IMR-90 (cell line): Measurements from ENCODE around the gene VDAC2. TPM values are rescaled to one million over a fixed set of nuclear protein-coding genes. Genes with fewer than 3 reads are reported as not detected.

Source experiments
- ATAC-seq: fragments of 200-7000 bp; cut with Tn5 transposase; 2 replicates; pipeline ENCODE4 v1.9.1; 2020; ENCODE audit warnings: low read depth, mild to moderate bottlenecking, moderate library complexity
- BruUV-seq: library from RNA; stranded (reverse); fragments of 400-500 nt; replicated peaks from 2 replicates; lab custom pipeline; 2021; lab: Mats Ljungman, UMichigan
- CTCF ChIA-PET: fragments of 300-600 bp; formaldehyde crosslinking; extraction: SDS; loops from one replicate; lab custom pipeline; 2021; ENCODE audit warnings: antibody characterized with exemption; lab: Yijun Ruan, JAX
- POLR2A ChIA-PET: fragments of 300-600 bp; sonication (Branson Sonifier 250); formaldehyde crosslinking; loops from one replicate; lab custom pipeline; 2022; ENCODE audit warnings: antibody characterized with exemption; ENCODE audit not compliant: unreplicated experiment; lab: Charles Lee
- DNase-seq: peaks from one replicate; pipeline ENCODE4 v3.0.0; 2013
- H2AFZ ChIP-seq: replicated peaks from 2 replicates; pipeline ENCODE3; 2013; ENCODE audit warnings: low read length, mild to moderate bottlenecking; ENCODE audit not compliant: poor library complexity
- H2AK5ac ChIP-seq: 2 replicates; pipeline ENCODE4 v1.6.1; 2013; ENCODE audit warnings: low read depth, low read length, inconsistent platforms
- H2AK9ac ChIP-seq: replicated peaks from 2 replicates; pipeline ENCODE3; 2013; ENCODE audit warnings: mild to moderate bottlenecking, low read depth, low read length, moderate library complexity; ENCODE audit not compliant: poor library complexity
- H2BK120ac ChIP-seq: 2 replicates; pipeline ENCODE4 v1.6.1; 2013; ENCODE audit warnings: low read depth, low read length, inconsistent platforms
- H2BK15ac ChIP-seq: 3 replicates; pipeline ENCODE4 v1.6.1; 2013; ENCODE audit warnings: low read depth, low read length, inconsistent platforms
- H2BK20ac ChIP-seq: 2 replicates; pipeline ENCODE4 v1.6.1; 2013; ENCODE audit warnings: low read depth, mild to moderate bottlenecking, inconsistent platforms, low read length, moderate library complexity
- H2BK5ac ChIP-seq: 2 replicates; pipeline ENCODE4 v1.6.1; 2013; ENCODE audit warnings: mild to moderate bottlenecking, low read depth, low read length, inconsistent platforms; ENCODE audit not compliant: poor library complexity, severe bottlenecking
- H3K14ac ChIP-seq: replicated peaks from 2 replicates; pipeline ENCODE4 v1.6.1; 2013; ENCODE audit warnings: low read depth, low read length, inconsistent platforms
- H3K18ac ChIP-seq: 2 replicates; pipeline ENCODE4 v1.6.1; 2013; ENCODE audit warnings: low read depth, low read length, control low read depth
- H3K23ac ChIP-seq: 2 replicates; pipeline ENCODE4 v1.6.1; 2013; ENCODE audit warnings: low read depth, low read length, inconsistent platforms
- H3K27ac ChIP-seq: 2 replicates; pipeline ENCODE4 v1.5.1; 2013; ENCODE audit warnings: mild to moderate bottlenecking, control low read depth, low read length; ENCODE audit not compliant: insufficient read depth
- H3K27me3 ChIP-seq: 2 replicates; pipeline ENCODE4 v1.6.1; 2013; ENCODE audit warnings: low read length; ENCODE audit not compliant: control insufficient read depth, insufficient read depth
- H3K36me3 ChIP-seq: 2 replicates; pipeline ENCODE4 v1.6.1; 2013; ENCODE audit warnings: low read length, mixed read lengths; ENCODE audit not compliant: control insufficient read depth, insufficient read depth
- H3K4ac ChIP-seq: 2 replicates; pipeline ENCODE4 v1.6.1; 2013; ENCODE audit warnings: low read depth, low read length, inconsistent platforms
- H3K4me1 ChIP-seq: 2 replicates; pipeline ENCODE4 v1.6.1; 2013; ENCODE audit warnings: low read length, mixed read lengths; ENCODE audit not compliant: control insufficient read depth, insufficient read depth
- H3K4me2 ChIP-seq: 2 replicates; pipeline ENCODE4 v1.6.1; 2013; ENCODE audit warnings: low read depth, mild to moderate bottlenecking, control low read depth, low read length, moderate library complexity
- H3K4me3 ChIP-seq: 2 replicates; pipeline ENCODE4 v1.5.1; 2013; ENCODE audit warnings: low read depth, mild to moderate bottlenecking, control low read depth, low read length, moderate library complexity; ENCODE audit not compliant: insufficient read depth
- H3K56ac ChIP-seq: 2 replicates; pipeline ENCODE4 v1.6.1; 2013; ENCODE audit warnings: low read length, inconsistent platforms; ENCODE audit not compliant: insufficient read depth; ENCODE audit errors: extremely low read depth
- H3K79me1 ChIP-seq, 2 experiments: 2 replicates each; pipeline ENCODE4 v1.6.1; 2013; ENCODE audit warnings: low read length in 2 of 2, inconsistent platforms in 1 of 2, low read depth in 1 of 2
- H3K9ac ChIP-seq: 2 replicates; pipeline ENCODE4 v1.6.1; 2013; ENCODE audit warnings: low read depth, low read length, control low read depth
- H3K9me1 ChIP-seq: 2 replicates; pipeline ENCODE4 v1.6.1; 2013; ENCODE audit warnings: low read length, inconsistent platforms; ENCODE audit not compliant: insufficient read depth
- H3K9me3 ChIP-seq: 2 replicates; pipeline ENCODE4 v1.6.1; 2013; ENCODE audit warnings: low read length; ENCODE audit not compliant: control insufficient read depth, insufficient read depth
- H4K20me1 ChIP-seq: 2 replicates; pipeline ENCODE4 v1.6.1; 2013; ENCODE audit warnings: low read length, inconsistent platforms; ENCODE audit not compliant: insufficient read depth
- H4K5ac ChIP-seq: 2 replicates; pipeline ENCODE4 v1.6.1; 2013; ENCODE audit warnings: mild to moderate bottlenecking, low read depth, low read length, control low read depth
- H4K8ac ChIP-seq, 2 experiments: 2 replicates each; pipeline ENCODE4 v1.6.1; 2013; ENCODE audit warnings: low read depth in 2 of 2, low read length in 2 of 2, control low read depth in 1 of 2, inconsistent platforms in 1 of 2
- H4K91ac ChIP-seq: 2 replicates; pipeline ENCODE4 v1.6.1; 2013; ENCODE audit warnings: low read depth, low read length, inconsistent platforms; ENCODE audit not compliant: insufficient read depth
- BHLHE40 ChIP-seq: fragments of 150-350 bp; IDR thresholded peaks from 2 replicates; pipeline ENCODE4 v1.6.1; 2016; ENCODE audit warnings: mild to moderate bottlenecking, low read depth, low read length
- ELK1 ChIP-seq: fragments of 150-350 bp; IDR thresholded peaks from 2 replicates; pipeline ENCODE4 v1.6.1; 2016; ENCODE audit warnings: low read depth, mild to moderate bottlenecking, low read length, moderate library complexity, borderline replicate concordance
- MAFK ChIP-seq: IDR thresholded peaks from 2 replicates; pipeline ENCODE4 v1.6.1; 2012; ENCODE audit warnings: low read depth, low read length, improper control_type of control experiment
- MAZ ChIP-seq: IDR thresholded peaks from 2 replicates; pipeline ENCODE4 v1.6.1; 2012; ENCODE audit warnings: low read depth, mild to moderate bottlenecking, low read length, improper control_type of control experiment, moderate library complexity, borderline replicate concordance
- MXI1 ChIP-seq: IDR thresholded peaks from 2 replicates; pipeline ENCODE4 v1.6.1; 2012; ENCODE audit warnings: low read depth, mild to moderate bottlenecking, low read length, moderate library complexity, borderline replicate concordance
- NFE2L2 ChIP-seq: fragments of 150-350 bp; IDR thresholded peaks from 2 replicates; pipeline ENCODE4 v1.6.1; 2016; ENCODE audit warnings: low read depth, mild to moderate bottlenecking, low read length
- POLR2A ChIP-seq: IDR thresholded peaks from 2 replicates; pipeline ENCODE4 v1.6.1; 2012; ENCODE audit warnings: mild to moderate bottlenecking, low read depth, low read length
- RAD21 ChIP-seq: IDR thresholded peaks from 2 replicates; pipeline ENCODE4 v1.6.1; 2012; ENCODE audit warnings: low read length, improper control_type of control experiment
- RCOR1 ChIP-seq: IDR thresholded peaks from 2 replicates; pipeline ENCODE4 v1.6.1; 2012; ENCODE audit warnings: mild to moderate bottlenecking, low read length, improper control_type of control experiment; ENCODE audit not compliant: insufficient replicate concordance
- RFX5 ChIP-seq: IDR thresholded peaks from 2 replicates; pipeline ENCODE4 v1.8.0; 2012; ENCODE audit warnings: low read depth, mild to moderate bottlenecking, low read length, moderate library complexity
- SMC3 ChIP-seq: fragments of 150-350 bp; IDR thresholded peaks from 2 replicates; pipeline ENCODE4 v1.6.1; 2016; ENCODE audit warnings: low read depth, mild to moderate bottlenecking, antibody characterized with exemption, low read length, moderate library complexity
- USF2 ChIP-seq: fragments of 150-350 bp; IDR thresholded peaks from 2 replicates; pipeline ENCODE4 v1.6.1; 2017; ENCODE audit warnings: mild to moderate bottlenecking, antibody characterized with exemption, low read length, low read depth
- WGBS, 2 experiments: methylation state at CpG; one replicate each; pipeline versions ENCODE4 v1.1.5 to v1.1.7; 2013; ENCODE audit warnings: missing lambda C conversion rate in 2 of 2; ENCODE audit not compliant: insufficient read length in 1 of 2; ENCODE audit errors: extremely low coverage in 2 of 2; 5-methylcytosine and 5-hydroxymethylcytosine counted together
- dilution Hi-C: fragments of 300-500 bp; cut with HindIII; formaldehyde crosslinking; loops from one replicate; pipeline ENCODE4 v1.14.3; 2018; ENCODE audit warnings: low sequenced_read_pairs; ENCODE audit not compliant: unreplicated experiment
- in situ Hi-C: fragments of 300-500 bp; cut with MboI; formaldehyde crosslinking; loops from 3 replicates; pipeline ENCODE4 v1.14.3; 2019; ENCODE audit warnings: low sequenced_read_pairs, inconsistent platforms, mixed read lengths
- intact Hi-C: fragments of 100-400 bp; cut with micrococcal nuclease; formaldehyde crosslinking; loops from 2 replicates; pipeline ENCODE4 v1.10.0; 2022
- polyA plus RNA-seq, 3 experiments: library from polyadenylated mRNA; depleted of rRNA; stranded (reverse); fragments of >200 nt; gene quantifications; 2 replicates each; pipeline ENCODE4 v1.2.3, GENCODE V29; 2012; ENCODE audit warnings: low replicate concordance in 1 of 3
- total RNA-seq: library from RNA; depleted of rRNA; stranded (reverse); fragments of >200 nt; gene quantifications from 2 replicates; pipeline ENCODE4 v1.2.3, GENCODE V29; 2012

Gene VDAC2
- total and polyA plus RNA-seq, 2 of the 4 experiments (the other 2 are of a cell fraction), result 122 to 139 TPM

- in situ Hi-C loops (loop anchor here (5.0 to 10.0 kb wide), 3 partner anchors 121 to 989 kb away; partner anchors contain the start of gene SAMD8), intact Hi-C loops (loop anchor here (10.0 kb wide), 3 partner anchors 309 to 1089 kb away; partner anchors contain the start of gene KAT6B), dilution Hi-C loops (no loop called here)
- Histone ChIP-seq H3K79me1 (peaks cover 4 to 33% of the 10 kb centered on the region in 2 experiments; a peak in 3 of 4 replicates), H3K27me3 (no peaks in the 10 kb centered on the region), H3K18ac (no peak overlapping the region), H4K91ac (no peak overlapping the region), H2AFZ (peak overlapping the region; percentile 75), H3K23ac (0 out of 2 replicates have a peak overlapping the region, but pooled peaks have one; percentile 4), H3K4me2 (no peak overlapping the region), H2BK20ac (no peak overlapping the region), H2BK120ac (no peak overlapping the region), H4K20me1 (peaks cover 33% of the 10 kb centered on the region), H4K8ac (peak overlapping the region in 1 of 2 experiments; percentile 39; a peak in 2 of 4 replicates), H3K36me3 (peaks cover 20% of the 10 kb centered on the region), H2AK5ac (peak overlapping the region; percentile 11), H3K56ac (no peak overlapping the region), H3K14ac (no peak overlapping the region), H3K27ac (peak overlapping the region; percentile 3; the same call in 1 of the 2 replicates), H2BK15ac (no peak overlapping the region), H3K4me1 (peaks cover 14% of the 10 kb centered on the region), H2BK5ac (peak overlapping the region; percentile 23), H3K4me3 (no peak overlapping the region), H3K9me1 (peaks cover 7% of the 10 kb centered on the region), H3K9ac (no peak overlapping the region), H4K5ac (peak overlapping the region; percentile 6), H3K9me3 (no peaks in the 10 kb centered on the region), H3K4ac (no peak overlapping the region), H2AK9ac (peak overlapping the region; percentile 22)
- TF ChIP-seq NFE2L2 (no peak), SMC3 (no peak), RAD21 (no peak), MXI1 (no peak), RCOR1 (no peak), BHLHE40 (no peak), USF2 (no peak), ELK1 (no peak), MAZ (no peak), POLR2A (no peak), MAFK (no peak), RFX5 (no peak)
- 40% methylated on average over 1 of the region's 14 CpGs; no CpG with 5 or more reads in 1 of the 2 experiments for WGBS, 2 experiments
- no TSS peak for BruUV-seq
- ChIA-PET CTCF (interaction anchor here (0.6 to 1.6 kb wide), 2 partner anchors 45 to 344 kb away, joined by 3 to 7 read pairs; no protein-coding TSS in a partner anchor), POLR2A (interaction anchor here (0.5 kb wide), 1 partner anchor 46 kb away, joined by 4 read pairs; no protein-coding TSS in a partner anchor)
- ATAC-seq, result no peak
- no peak for DNase-seq
Measured at GRCh38 chr10:75233444-75234016, 22.9 kb downstream of the VDAC2 start.
